Keratinocyte (primary cell): ENCODE measurements around the gene RGS6.

Experiments
- EZH2 ChIP-seq: IDR thresholded peaks from one replicate; pipeline ENCODE4 v1.6.1; 2012; ENCODE audit warnings: inconsistent platforms, mild to moderate bottlenecking, low read length, moderate library complexity
- TF ChIP-seq, protein P1 (sequence below), 3 experiments: IDR thresholded peaks in 1 of 3; conservative IDR thresholded peaks in 1 of 3; optimal IDR thresholded peaks in 1 of 3; 2 replicates in 2 of 3; 3 replicates in 1 of 3; pipeline versions ENCODE3 to v1.5.1; 2011; ENCODE audit warnings: low read length in 3 of 3, mild to moderate bottlenecking in 3 of 3, moderate library complexity in 2 of 3, control low read depth in 1 of 3, inconsistent platforms in 1 of 3; ENCODE audit not compliant: insufficient read depth in 2 of 3; ENCODE audit errors: extremely low read depth in 1 of 3

GRCh38 chr14:72454388-72455160 lies 522.3 kb downstream of the RGS6 start:
- TF ChIP-seq, protein P1, sequence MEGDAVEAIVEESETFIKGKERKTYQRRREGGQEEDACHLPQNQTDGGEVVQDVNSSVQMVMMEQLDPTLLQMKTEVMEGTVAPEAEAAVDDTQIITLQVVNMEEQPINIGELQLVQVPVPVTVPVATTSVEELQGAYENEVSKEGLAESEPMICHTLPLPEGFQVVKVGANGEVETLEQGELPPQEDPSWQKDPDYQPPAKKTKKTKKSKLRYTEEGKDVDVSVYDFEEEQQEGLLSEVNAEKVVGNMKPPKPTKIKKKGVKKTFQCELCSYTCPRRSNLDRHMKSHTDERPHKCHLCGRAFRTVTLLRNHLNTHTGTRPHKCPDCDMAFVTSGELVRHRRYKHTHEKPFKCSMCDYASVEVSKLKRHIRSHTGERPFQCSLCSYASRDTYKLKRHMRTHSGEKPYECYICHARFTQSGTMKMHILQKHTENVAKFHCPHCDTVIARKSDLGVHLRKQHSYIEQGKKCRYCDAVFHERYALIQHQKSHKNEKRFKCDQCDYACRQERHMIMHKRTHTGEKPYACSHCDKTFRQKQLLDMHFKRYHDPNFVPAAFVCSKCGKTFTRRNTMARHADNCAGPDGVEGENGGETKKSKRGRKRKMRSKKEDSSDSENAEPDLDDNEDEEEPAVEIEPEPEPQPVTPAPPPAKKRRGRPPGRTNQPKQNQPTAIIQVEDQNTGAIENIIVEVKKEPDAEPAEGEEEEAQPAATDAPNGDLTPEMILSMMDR (optimal IDR thresholded peaks at IDR 0.05 in 1 of 3, IDR thresholded peaks at IDR 0.05 in 1 of 3, conservative IDR thresholded peaks at IDR 0.05 in 1 of 3; ENCODE audit: extremely low read depth in 1 of 3, insufficient read depth in 2 of 3, low read length in 3 of 3) = no peak
- no peak for TF ChIP-seq EZH2
